Endothelial cell of umbilical vein (primary cell): Measurements from ENCODE around the gene SCAP. TPM values are rescaled to one million over a fixed set of nuclear protein-coding genes. Genes with fewer than 3 reads are reported as not detected.
"Not testable (repeated sequence)": the region's sequence is repeated elsewhere in the genome, so short reads cannot be mapped to it uniquely, and the experiment has no call there.

ENCODE experiments used
- BruUV-seq: library from RNA; stranded (reverse); fragments of 400-500 nt; replicated peaks from 2 replicates; lab custom pipeline; 2021; lab: Mats Ljungman, UMichigan
- CTCF ChIA-PET: fragments of 300-600, 350-600 bp; sonication (Branson Sonifier 250); formaldehyde crosslinking; loops from one replicate; lab custom pipeline; 2021; ENCODE audit warnings: antibody characterized with exemption, inconsistent platforms; lab: Charles Lee
- POLR2A ChIA-PET: fragments of 300-600, 350-600 bp; sonication (Branson Sonifier 250); formaldehyde crosslinking; loops from one replicate; lab custom pipeline; 2021; ENCODE audit warnings: antibody characterized with exemption, inconsistent platforms; lab: Charles Lee
- DNase-seq: peaks from one replicate; pipeline ENCODE4 v3.0.0-alpha.2; 2011; ENCODE audit warnings: low read depth, low spot score
- FAIRE-seq: peaks from 2 replicates; lab custom pipeline; 2011; peaks lifted over from hg19 to GRCh38; lab: Jason Lieb, UNC
- H2AFZ ChIP-seq: 2 replicates; pipeline ENCODE4 v1.6.0; 2012; ENCODE audit warnings: low read depth, low read length, control low read depth, inconsistent platforms
- H3K27ac ChIP-seq: 2 replicates; pipeline ENCODE4 v1.5.1; 2011; ENCODE audit warnings: low read depth, mild to moderate bottlenecking, control low read depth, low read length, moderate library complexity; ENCODE audit not compliant: insufficient read depth
- H3K27me3 ChIP-seq, 2 experiments: 2 replicates each; pipeline versions ENCODE4 v1.6.0 to v1.6.1; 2011; ENCODE audit warnings: low read length in 2 of 2, mixed read lengths in 1 of 2; ENCODE audit not compliant: control insufficient read depth in 2 of 2, insufficient read depth in 2 of 2
- H3K36me3 ChIP-seq, 2 experiments: 2 replicates in 1 of 2; 3 replicates in 1 of 2; pipeline ENCODE4 v1.5.1; 2011; ENCODE audit warnings: low read length in 2 of 2, mild to moderate bottlenecking in 1 of 2, moderate library complexity in 1 of 2; ENCODE audit not compliant: control insufficient read depth in 2 of 2, insufficient read depth in 2 of 2; ENCODE audit errors: extremely low read depth in 1 of 2
- H3K4me1 ChIP-seq: 3 replicates; pipeline ENCODE4 v1.5.1; 2011; ENCODE audit warnings: mild to moderate bottlenecking, low read length; ENCODE audit not compliant: control insufficient read depth, insufficient read depth; ENCODE audit errors: extremely low read depth
- H3K4me2 ChIP-seq: 2 replicates; pipeline ENCODE4 v1.6.1; 2011; ENCODE audit warnings: low read length, control low read depth, mixed read lengths; ENCODE audit not compliant: insufficient read depth
- H3K4me3 ChIP-seq, 3 experiments: fragments of 200-600 bp in 1 of 3; sonication (generic), shearing (Covaris generic) in 1 of 3; replicated peaks in 1 of 3; 2 replicates each; pipeline ENCODE4 v1.5.1; 2011 to 2016; ENCODE audit warnings: control low read depth in 3 of 3, low read length in 3 of 3, mild to moderate bottlenecking in 2 of 3, inconsistent platforms in 1 of 3, low read depth in 1 of 3, moderate library complexity in 1 of 3; ENCODE audit not compliant: insufficient read depth in 1 of 3
- H3K79me2 ChIP-seq: 2 replicates; pipeline ENCODE4 v1.6.0; 2012; ENCODE audit warnings: low read length, inconsistent platforms; ENCODE audit not compliant: control insufficient read depth, insufficient read depth
- H3K9ac ChIP-seq: replicated peaks from 2 replicates; pipeline ENCODE3; 2011; ENCODE audit warnings: low read length, control low read depth; ENCODE audit not compliant: insufficient read depth; ENCODE audit errors: extremely low read depth
- H3K9me1 ChIP-seq: replicated peaks from 3 replicates; pipeline ENCODE4 v1.6.0; 2011; ENCODE audit warnings: mild to moderate bottlenecking, low read length; ENCODE audit not compliant: control insufficient read depth, insufficient read depth; ENCODE audit errors: extremely low read depth
- H3K9me3 ChIP-seq: replicated peaks from 2 replicates; pipeline ENCODE4 v1.5.1; 2012; ENCODE audit warnings: low read length, inconsistent platforms; ENCODE audit not compliant: control insufficient read depth, insufficient read depth
- H4K20me1 ChIP-seq: replicated peaks from 2 replicates; pipeline ENCODE3; 2011; ENCODE audit warnings: mild to moderate bottlenecking, low read length; ENCODE audit not compliant: control insufficient read depth, insufficient read depth; ENCODE audit errors: extremely low read depth
- EZH2 ChIP-seq: IDR thresholded peaks from 2 replicates; pipeline ENCODE4 v1.6.1; 2012; ENCODE audit warnings: borderline replicate concordance, low read depth, mild to moderate bottlenecking, moderate library complexity, low read length, inconsistent platforms; ENCODE audit not compliant: severe bottlenecking
- POLR2A ChIP-seq: IDR thresholded peaks from 2 replicates; pipeline ENCODE4 v1.6.1; 2012; ENCODE audit warnings: low read depth, mild to moderate bottlenecking, control low read depth, low read length
- dilution Hi-C: fragments of 300-500 bp; cut with MboI; formaldehyde crosslinking; loops from one replicate; pipeline ENCODE4 v1.15.0; 2019; ENCODE audit warnings: low sequenced_read_pairs; ENCODE audit not compliant: extremely low pct_ligation_motif_present
- intact Hi-C: fragments of 100-400 bp; cut with micrococcal nuclease; formaldehyde crosslinking; loops from one replicate; pipeline ENCODE4 v1.10.0; 2022
- polyA plus RNA-seq, 4 experiments: library from polyadenylated mRNA; depleted of rRNA in 3 of 4; stranded (reverse) in 3 of 4; unstranded in 1 of 4; fragments of >200 nt; gene quantifications; 2 replicates each; pipeline versions ENCODE4 v1.2.1 to v1.2.3, GENCODE V29; 2011 to 2012; ENCODE audit warnings: missing spikeins in 1 of 4
- total RNA-seq: library from RNA; stranded (reverse); gene quantifications from 2 replicates; pipeline ENCODE4 v1.2.3, GENCODE V29; 2021
- TF ChIP-seq, protein P1 (sequence below), 2 donors: IDR thresholded peaks; 1 replicate in 1 of 2; 2 replicates in 1 of 2; pipeline ENCODE4 v1.5.1; 2011; ENCODE audit warnings: low read length in 2 of 2, mild to moderate bottlenecking in 2 of 2, moderate library complexity in 2 of 2, control low read depth in 1 of 2, inconsistent platforms in 1 of 2, low read depth in 1 of 2; ENCODE audit not compliant: insufficient read depth in 1 of 2; ENCODE audit errors: extremely low read depth in 1 of 2

SCAP gene
- total and polyA plus RNA-seq, 2 donors (not counting 3 experiments of a cell fraction or from before 2014, with no cell fraction given), result 34.7 to 59.0 TPM

DNA sequence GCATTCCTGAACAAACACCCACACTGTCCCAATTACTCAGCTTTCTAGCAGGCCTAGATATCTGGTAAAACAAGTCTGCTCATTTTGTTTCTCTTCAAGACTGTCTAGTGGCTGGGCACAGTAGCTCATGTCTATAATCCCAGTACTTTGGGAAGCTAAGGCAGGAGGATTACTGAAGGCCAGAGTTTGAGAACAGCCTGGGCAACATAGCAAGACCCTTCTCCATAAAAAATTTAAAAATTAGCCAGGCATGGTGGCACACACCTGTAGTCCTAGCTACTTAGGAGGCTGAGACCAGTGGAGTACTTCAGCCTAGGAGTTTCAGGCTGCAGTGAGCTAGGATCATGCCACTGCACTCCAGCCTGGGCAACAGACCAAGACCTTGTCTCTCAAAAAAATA, 101.2 kb downstream of the SCAP start:
- H4K20me1 ChIP-seq, result no peaks in the 10 kb centered on the region
- no peak overlapping the region for H2AFZ ChIP-seq
- no peaks in the 10 kb centered on the region for H3K9me3 ChIP-seq
- DNase-seq (no peak), FAIRE-seq (no peak)
- H3K9me1 ChIP-seq, result no peaks in the 10 kb centered on the region
- no peak overlapping the region for H3K4me3 ChIP-seq
- dilution Hi-C loops (no loop called here), intact Hi-C loops (loop anchor here (5.0 to 10.0 kb wide), 3 partner anchors 360 to 670 kb away; partner anchors contain the start of gene TMIE)
- BruUV-seq, result no TSS peak
- H3K4me1 ChIP-seq, result peaks cover 2% of the 10 kb centered on the region
- H3K27me3 ChIP-seq, result no peaks in the 10 kb centered on the region
- H3K27ac ChIP-seq, result no peak overlapping the region
- CTCF ChIA-PET, result no interaction called here
- H3K4me2 ChIP-seq, result no peak overlapping the region
- H3K36me3 ChIP-seq, result no peaks in the 10 kb centered on the region
- H3K9ac ChIP-seq, result no peak overlapping the region
- TF ChIP-seq POLR2A, result no peak
- H3K79me2 ChIP-seq, result peaks cover 2% of the 10 kb centered on the region
- POLR2A ChIA-PET, result no interaction called here

DNA sequence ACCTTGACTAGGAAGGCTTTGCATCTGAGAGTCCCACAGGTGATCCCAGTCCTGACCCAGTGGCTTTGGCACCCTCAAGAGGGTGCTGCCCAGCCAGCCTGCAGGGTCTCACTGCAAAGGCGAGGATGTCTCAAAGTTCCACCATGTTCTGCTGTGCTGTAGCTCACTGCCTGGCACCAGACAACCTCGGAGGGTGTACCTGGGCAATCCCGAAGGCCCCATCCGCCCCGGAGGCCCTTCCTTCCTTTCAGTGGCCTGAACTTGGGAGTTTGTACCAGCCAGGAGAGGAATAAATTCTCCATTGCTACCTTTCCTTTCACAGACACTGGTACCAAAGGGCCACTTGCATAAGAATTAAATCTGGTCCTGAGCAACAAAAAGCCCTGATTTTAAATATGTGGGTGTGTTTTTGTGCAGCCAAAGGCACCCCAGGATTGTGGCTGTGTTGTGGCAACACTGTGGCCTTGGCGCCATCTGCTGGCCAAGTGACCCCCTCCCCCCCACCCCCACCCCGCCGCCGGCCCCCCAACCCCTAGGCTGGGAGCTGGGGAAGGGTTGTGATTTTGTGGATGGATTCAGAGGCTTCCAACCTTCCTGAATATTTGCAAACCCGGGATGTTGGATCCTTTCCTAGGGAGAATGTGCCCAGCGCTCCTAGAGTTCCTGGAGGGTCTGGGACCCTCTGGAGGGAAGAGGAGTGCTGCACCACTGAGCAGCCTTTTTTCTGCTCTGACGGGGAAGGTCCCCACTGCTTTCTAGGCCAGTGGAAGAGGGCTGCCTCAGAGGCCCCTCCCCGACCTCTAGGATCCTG, 104.6 kb downstream of the SCAP start:
- Histone ChIP-seq H4K20me1 (no peaks in the 10 kb centered on the region), H3K79me2 (no peaks in the 10 kb centered on the region), H3K9ac (no peak overlapping the region), H3K36me3 (no peaks in the 10 kb centered on the region), H3K4me2 (no peak overlapping the region), H3K9me3 (no peaks in the 10 kb centered on the region), H2AFZ (no peak overlapping the region), H3K9me1 (no peaks in the 10 kb centered on the region), H3K27ac (no peak overlapping the region), H3K4me3 (no peak overlapping the region), H3K27me3 (no peaks in the 10 kb centered on the region), H3K4me1 (no peaks in the 10 kb centered on the region)
- DNase-seq, result no peak
- CTCF ChIA-PET, result interaction anchor here (0.6 to 1.3 kb wide), 15 partner anchors 10 to 675 kb away, joined by 3 to 9 read pairs (median 4); partner anchors contain the start of gene PTPN23
- FAIRE-seq, result peak; percentile 8
- no TSS peak for BruUV-seq
- intact Hi-C loops (loop anchor here (5.0 to 10.0 kb wide), 3 partner anchors 356 to 666 kb away; partner anchors contain the start of gene TMIE), dilution Hi-C loops (no loop called here)
- POLR2A ChIA-PET, result interaction anchor here (0.6 kb wide), 1 partner anchor 92 kb away, joined by 4 read pairs; no protein-coding TSS in a partner anchor
- no peak for TF ChIP-seq EZH2
- TF ChIP-seq, protein P1, sequence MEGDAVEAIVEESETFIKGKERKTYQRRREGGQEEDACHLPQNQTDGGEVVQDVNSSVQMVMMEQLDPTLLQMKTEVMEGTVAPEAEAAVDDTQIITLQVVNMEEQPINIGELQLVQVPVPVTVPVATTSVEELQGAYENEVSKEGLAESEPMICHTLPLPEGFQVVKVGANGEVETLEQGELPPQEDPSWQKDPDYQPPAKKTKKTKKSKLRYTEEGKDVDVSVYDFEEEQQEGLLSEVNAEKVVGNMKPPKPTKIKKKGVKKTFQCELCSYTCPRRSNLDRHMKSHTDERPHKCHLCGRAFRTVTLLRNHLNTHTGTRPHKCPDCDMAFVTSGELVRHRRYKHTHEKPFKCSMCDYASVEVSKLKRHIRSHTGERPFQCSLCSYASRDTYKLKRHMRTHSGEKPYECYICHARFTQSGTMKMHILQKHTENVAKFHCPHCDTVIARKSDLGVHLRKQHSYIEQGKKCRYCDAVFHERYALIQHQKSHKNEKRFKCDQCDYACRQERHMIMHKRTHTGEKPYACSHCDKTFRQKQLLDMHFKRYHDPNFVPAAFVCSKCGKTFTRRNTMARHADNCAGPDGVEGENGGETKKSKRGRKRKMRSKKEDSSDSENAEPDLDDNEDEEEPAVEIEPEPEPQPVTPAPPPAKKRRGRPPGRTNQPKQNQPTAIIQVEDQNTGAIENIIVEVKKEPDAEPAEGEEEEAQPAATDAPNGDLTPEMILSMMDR (IDR thresholded peaks at IDR 0.05; ENCODE audit: extremely low read depth in 1 of 2, insufficient read depth in 1 of 2, low read depth in 1 of 2, low read length in 2 of 2), result peak in 1 of 2 donors; percentile 41

DNA sequence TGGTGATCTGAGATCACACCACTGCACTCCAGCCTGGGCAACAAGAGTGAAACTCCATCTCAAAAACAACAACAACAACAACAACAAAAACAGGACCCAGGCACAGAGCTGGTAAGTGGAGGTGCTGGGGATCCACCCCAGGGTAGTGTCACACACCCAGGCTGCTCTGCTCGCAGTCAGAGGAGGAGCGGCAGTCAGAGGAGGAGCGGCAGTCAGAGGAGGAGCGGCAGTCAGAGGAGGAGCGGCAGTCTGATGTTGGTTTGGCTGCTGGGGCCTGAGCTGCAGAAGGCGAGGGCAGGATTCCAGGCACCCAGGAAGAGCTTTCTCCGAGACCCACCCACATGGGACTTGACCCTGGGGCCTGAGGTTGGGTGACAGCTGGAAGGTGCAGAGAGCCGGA, 105.7 kb downstream of the SCAP start:
- ChIA-PET POLR2A (interaction anchor here (0.6 kb wide), 1 partner anchor 46 kb away, joined by 3 read pairs; no protein-coding TSS in a partner anchor), CTCF (interaction anchor here (0.6 to 0.7 kb wide), 2 partner anchors 32 to 46 kb away, joined by 3 read pairs; no protein-coding TSS in a partner anchor)
- H4K20me1 ChIP-seq, H3K4me3 ChIP-seq, H3K4me2 ChIP-seq, H3K27me3 ChIP-seq, BruUV-seq, H3K9me3 ChIP-seq, H3K4me1 ChIP-seq, H3K9ac ChIP-seq, H3K79me2 ChIP-seq, H3K36me3 ChIP-seq, H3K27ac ChIP-seq, H2AFZ ChIP-seq, dilution Hi-C loops, FAIRE-seq, H3K9me1 ChIP-seq, DNase-seq: not testable (repeated sequence)
- intact Hi-C loops, result loop anchor here (5.0 to 10.0 kb wide), 3 partner anchors 355 to 665 kb away; partner anchors contain the start of gene TMIE
